NOMO-1 (cell line): ENCODE measurements around the gene RPS24.

Experiments
- DNase-seq, 2 experiments: peaks; one replicate each; lab custom pipeline; 2025; ENCODE audit not compliant: unreplicated experiment in 2 of 2; lab: John Stamatoyannopoulos, UW

The RPS24 gene

GRCh38 chr10:78081292-78081691 is 47.6 kb downstream of the RPS24 start:
- DNase-seq = no peak

DNA sequence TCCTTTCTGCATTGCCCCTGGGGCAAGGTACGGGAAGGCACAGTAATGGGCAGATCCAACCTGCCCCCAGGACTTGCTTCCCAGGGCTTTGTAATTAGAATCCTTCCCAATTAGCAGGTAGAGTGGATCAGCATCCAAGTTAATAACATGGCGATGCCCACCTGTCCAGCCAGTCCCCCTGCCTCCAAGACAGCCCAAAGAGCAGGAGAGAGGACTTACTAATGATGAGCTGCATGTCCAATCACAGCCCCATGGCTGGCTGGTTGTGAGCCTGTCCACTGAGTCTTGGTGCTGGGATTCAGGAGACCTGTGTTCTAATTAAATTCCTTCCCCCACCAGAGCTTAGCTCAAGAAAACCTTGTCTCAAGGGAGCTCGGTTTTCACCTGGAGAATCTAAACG is 49.0 kb downstream of the RPS24 start:
- DNase-seq = no peak
